Measurements from ENCODE around the gene GOLGA6C.

The GOLGA6C gene

GRCh38 chr15:75228787-75229186 is 29.3 kb upstream of the GOLGA6C start:
- TF ChIP-seq ZFP3 (CRISPR knock-in tag; IDR thresholded peaks at IDR 0.05), result no peak
- no peak for TF ChIP-seq CREB5 (CRISPR knock-in tag; IDR thresholded peaks at IDR 0.05; ENCODE audit: low read depth)
- no peak for TF ChIP-seq PPARA (CRISPR knock-in tag; IDR thresholded peaks at IDR 0.05; ENCODE audit: borderline replicate concordance)
- no peak for TF ChIP-seq ARNTL (CRISPR knock-in tag; IDR thresholded peaks at IDR 0.05; ENCODE audit: borderline replicate concordance, low read depth)
- TF ChIP-seq RARB (CRISPR knock-in tag; IDR thresholded peaks at IDR 0.05), result no peak
- no peak for TF ChIP-seq CSRNP3 (CRISPR knock-in tag; IDR thresholded peaks at IDR 0.05)
- TF ChIP-seq POU6F1 (CRISPR knock-in tag; IDR thresholded peaks at IDR 0.05; ENCODE audit: borderline replicate concordance, low read depth), result no peak
- TF ChIP-seq TSHZ2 (CRISPR knock-in tag; IDR thresholded peaks at IDR 0.05), result no peak
- TF ChIP-seq ZNF70 (CRISPR knock-in tag; IDR thresholded peaks at IDR 0.05), result no peak
- no peak for TF ChIP-seq PATZ1 (CRISPR knock-in tag; IDR thresholded peaks at IDR 0.05; ENCODE audit: borderline replicate concordance)
- TF ChIP-seq ZNF565 (CRISPR knock-in tag; conservative IDR thresholded peaks at IDR 0.05; ENCODE audit: low read depth), result no peak
- no peak for TF ChIP-seq ESRRG (CRISPR knock-in tag; IDR thresholded peaks at IDR 0.05)
- no peak for TF ChIP-seq ZC3H10 (CRISPR knock-in tag; IDR thresholded peaks at IDR 0.05)
- TF ChIP-seq BACH2 (CRISPR knock-in tag; IDR thresholded peaks at IDR 0.05; ENCODE audit: borderline replicate concordance), result no peak
- TF ChIP-seq SNAI2 (CRISPR knock-in tag; IDR thresholded peaks at IDR 0.05), result no peak
- TF ChIP-seq ISL1 (CRISPR knock-in tag; IDR thresholded peaks at IDR 0.05), result no peak
- TF ChIP-seq TCF4 (CRISPR knock-in tag; IDR thresholded peaks at IDR 0.05; ENCODE audit: borderline replicate concordance), result no peak
- TF ChIP-seq GLIS3 (CRISPR knock-in tag; IDR thresholded peaks at IDR 0.05), result no peak
- TF ChIP-seq CSDC2 (CRISPR knock-in tag; IDR thresholded peaks at IDR 0.05), result no peak
- ATAC-seq, result no peak

- TF ChIP-seq OSR1 (CRISPR knock-in tag; IDR thresholded peaks at IDR 0.05), result no peak
- TF ChIP-seq CREB5 (CRISPR knock-in tag; IDR thresholded peaks at IDR 0.05; ENCODE audit: low read depth), result no peak
- TF ChIP-seq ESRRG (CRISPR knock-in tag; IDR thresholded peaks at IDR 0.05), result no peak
- TF ChIP-seq POU6F1 (CRISPR knock-in tag; IDR thresholded peaks at IDR 0.05; ENCODE audit: borderline replicate concordance, low read depth), result no peak
- no peak for TF ChIP-seq PATZ1 (CRISPR knock-in tag; IDR thresholded peaks at IDR 0.05; ENCODE audit: borderline replicate concordance)
- TF ChIP-seq RARB (CRISPR knock-in tag; IDR thresholded peaks at IDR 0.05), result no peak
- TF ChIP-seq BACH2 (CRISPR knock-in tag; IDR thresholded peaks at IDR 0.05; ENCODE audit: borderline replicate concordance), result no peak
- TF ChIP-seq SNAI2 (CRISPR knock-in tag; IDR thresholded peaks at IDR 0.05), result no peak
- TF ChIP-seq CSRNP3 (CRISPR knock-in tag; IDR thresholded peaks at IDR 0.05), result no peak
- no peak; the same call in 2 of the 3 replicates for ATAC-seq
Observed at GRCh38 chr15:75229191-75230015, 28.7 kb upstream of the GOLGA6C start.
